BE2C (cell line): ENCODE results near the gene FGF14.

Source experiments
- DNase-seq: peaks from one replicate; pipeline ENCODE4 v3.0.0-alpha.2; 2020
- H3K27me3 ChIP-seq: fragments of 250-450 bp; sonication (Bioruptor Pico); 2 replicates; pipeline ENCODE4 v1.5.1; 2020; ENCODE audit warnings: mild to moderate bottlenecking
- H3K36me3 ChIP-seq: fragments of 250-450 bp; sonication (Bioruptor Pico); 2 replicates; pipeline ENCODE4 v1.5.1; 2020; ENCODE audit warnings: mild to moderate bottlenecking
- H3K4me1 ChIP-seq: fragments of 250-450 bp; sonication (Bioruptor Pico); 2 replicates; pipeline ENCODE4 v1.5.1; 2020
- H3K4me3 ChIP-seq: 2 replicates; pipeline ENCODE4 v1.5.1; 2011; ENCODE audit warnings: low read depth, low read length
- H3K9me3 ChIP-seq: fragments of 250-450 bp; sonication (Bioruptor Pico); 2 replicates; pipeline ENCODE4 v1.5.1; 2020
- TF ChIP-seq, protein P1 (sequence below): IDR thresholded peaks from 2 replicates; pipeline ENCODE4 v1.5.1; 2012; ENCODE audit warnings: mild to moderate bottlenecking, low read depth, low read length

FGF14 gene

DNA sequence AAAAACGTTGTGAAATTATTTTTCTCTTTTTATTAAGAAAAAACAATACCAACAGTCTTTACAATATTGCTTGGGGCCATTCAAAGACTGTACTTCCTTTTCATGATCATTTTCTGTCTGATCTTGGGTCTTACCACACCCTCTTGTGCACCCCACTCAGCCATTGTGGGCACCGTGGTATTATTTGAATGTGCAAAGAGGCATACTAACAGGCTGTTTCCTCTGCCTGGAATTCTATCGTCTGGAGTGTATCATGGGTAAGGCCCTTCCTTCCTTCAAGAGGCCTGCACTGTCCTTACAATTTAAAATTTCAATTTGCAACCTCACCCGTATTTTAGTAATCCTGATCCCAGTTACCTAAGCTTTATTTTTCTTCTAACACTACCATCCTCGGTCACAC lies 76.5 kb downstream of the FGF14 start:
- no peak for DNase-seq
- H3K27me3 ChIP-seq, result no peaks in the 10 kb centered on the region
- TF ChIP-seq, protein P1, sequence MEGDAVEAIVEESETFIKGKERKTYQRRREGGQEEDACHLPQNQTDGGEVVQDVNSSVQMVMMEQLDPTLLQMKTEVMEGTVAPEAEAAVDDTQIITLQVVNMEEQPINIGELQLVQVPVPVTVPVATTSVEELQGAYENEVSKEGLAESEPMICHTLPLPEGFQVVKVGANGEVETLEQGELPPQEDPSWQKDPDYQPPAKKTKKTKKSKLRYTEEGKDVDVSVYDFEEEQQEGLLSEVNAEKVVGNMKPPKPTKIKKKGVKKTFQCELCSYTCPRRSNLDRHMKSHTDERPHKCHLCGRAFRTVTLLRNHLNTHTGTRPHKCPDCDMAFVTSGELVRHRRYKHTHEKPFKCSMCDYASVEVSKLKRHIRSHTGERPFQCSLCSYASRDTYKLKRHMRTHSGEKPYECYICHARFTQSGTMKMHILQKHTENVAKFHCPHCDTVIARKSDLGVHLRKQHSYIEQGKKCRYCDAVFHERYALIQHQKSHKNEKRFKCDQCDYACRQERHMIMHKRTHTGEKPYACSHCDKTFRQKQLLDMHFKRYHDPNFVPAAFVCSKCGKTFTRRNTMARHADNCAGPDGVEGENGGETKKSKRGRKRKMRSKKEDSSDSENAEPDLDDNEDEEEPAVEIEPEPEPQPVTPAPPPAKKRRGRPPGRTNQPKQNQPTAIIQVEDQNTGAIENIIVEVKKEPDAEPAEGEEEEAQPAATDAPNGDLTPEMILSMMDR, result no peak
- no peaks in the 10 kb centered on the region for H3K36me3 ChIP-seq
- H3K4me1 ChIP-seq, result peaks cover 15% of the 10 kb centered on the region
- H3K4me3 ChIP-seq, result no peak overlapping the region
- H3K9me3 ChIP-seq, result no peaks in the 10 kb centered on the region

DNA sequence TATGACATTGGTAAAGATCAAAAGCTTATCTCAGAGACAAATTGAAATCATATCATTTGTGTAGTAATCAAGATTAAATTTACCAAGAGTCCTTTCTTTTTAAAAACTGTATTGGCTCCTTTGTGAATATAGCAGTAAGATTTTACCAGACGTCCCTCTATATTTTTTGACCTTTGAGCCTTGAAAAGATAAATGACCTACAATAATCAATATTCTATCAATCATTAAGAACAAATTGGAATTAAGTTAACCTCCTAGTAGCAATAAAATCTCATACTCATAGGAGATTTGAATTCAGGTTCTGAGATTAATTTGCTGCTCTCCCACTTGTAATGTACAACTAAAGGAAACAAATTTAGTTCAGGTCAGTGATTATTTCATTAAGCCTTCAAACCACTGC lies 78.3 kb downstream of the FGF14 start:
- H3K36me3 ChIP-seq, result no peaks in the 10 kb centered on the region

DNA sequence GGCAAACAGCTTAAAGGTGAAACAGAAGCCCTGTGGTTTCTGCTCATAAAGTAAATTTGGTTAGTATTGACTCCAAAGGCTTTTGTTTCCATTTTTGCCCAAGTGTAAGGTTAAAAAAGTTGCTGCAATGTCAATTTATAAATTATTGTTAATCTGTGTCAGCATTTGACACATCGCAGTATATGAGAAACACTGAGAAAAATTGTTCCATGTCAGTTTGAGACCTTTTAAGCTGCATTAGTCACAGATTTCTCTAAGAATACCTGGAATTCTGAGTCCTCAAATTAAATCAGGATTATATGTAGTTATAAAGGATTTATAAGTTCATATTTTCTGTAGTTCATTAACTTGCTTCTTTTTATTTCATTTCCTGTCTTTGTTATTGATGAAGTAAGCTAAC lies 78.8 kb downstream of the FGF14 start:
- Histone ChIP-seq H3K4me3 (no peak overlapping the region), H3K27me3 (no peaks in the 10 kb centered on the region), H3K36me3 (no peaks in the 10 kb centered on the region), H3K4me1 (peaks cover 21% of the 10 kb centered on the region), H3K9me3 (no peaks in the 10 kb centered on the region)
- TF ChIP-seq, protein P1, result no peak
- no peak for DNase-seq

More for the DNA sequence above, 78.3 kb downstream of the FGF14 start:
- TF ChIP-seq, protein P1, result no peak
- no peaks in the 10 kb centered on the region for H3K9me3 ChIP-seq
- no peaks in the 10 kb centered on the region for H3K27me3 ChIP-seq
- peaks cover 19% of the 10 kb centered on the region for H3K4me1 ChIP-seq
- H3K4me3 ChIP-seq, result no peak overlapping the region
- no peak for DNase-seq

DNA sequence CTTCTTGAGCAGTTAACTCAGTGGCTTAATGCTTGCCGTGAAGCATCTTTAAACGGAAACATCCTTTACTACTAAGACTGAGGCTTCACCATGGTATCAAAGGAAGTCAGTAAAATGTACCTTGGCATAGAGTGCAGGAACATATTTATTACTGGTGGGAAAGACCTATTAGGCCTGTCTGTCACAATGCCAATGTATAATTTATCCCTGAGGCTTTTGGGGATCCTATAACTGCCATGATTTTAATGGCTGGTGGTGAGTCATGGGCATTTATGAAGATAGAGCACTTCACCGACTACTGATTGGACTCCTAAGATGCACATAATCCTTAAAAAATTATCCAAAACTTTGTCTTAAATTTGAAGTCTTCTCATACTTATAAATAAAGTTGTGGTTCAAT lies 79.6 kb downstream of the FGF14 start:
- H3K4me1 ChIP-seq, result peaks cover 27% of the 10 kb centered on the region
- TF ChIP-seq, protein P1, result no peak

DNA sequence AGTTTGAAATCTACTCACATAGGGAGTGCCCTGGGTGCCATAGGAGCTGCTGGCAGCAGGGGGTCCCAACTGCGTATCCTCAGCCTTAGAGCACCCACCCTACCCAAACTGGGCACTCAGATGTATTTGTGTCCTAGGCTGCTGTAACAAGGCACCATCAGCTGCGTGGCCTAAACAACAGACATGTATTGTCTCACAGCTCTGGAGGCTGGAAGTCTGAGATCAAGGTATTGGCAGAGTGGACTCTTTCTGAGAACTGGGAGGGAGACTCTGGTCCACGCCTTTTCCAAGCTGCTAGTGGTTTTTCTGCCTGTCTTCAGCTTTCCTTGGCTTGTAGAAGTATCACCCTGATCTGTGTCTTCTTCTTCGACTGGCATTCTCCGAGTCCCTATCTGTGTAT lies 83.6 kb downstream of the FGF14 start:
- Histone ChIP-seq H3K4me3 (no peak overlapping the region), H3K9me3 (no peaks in the 10 kb centered on the region), H3K36me3 (no peaks in the 10 kb centered on the region), H3K27me3 (no peaks in the 10 kb centered on the region), H3K4me1 (peaks cover 23% of the 10 kb centered on the region)
- no peak for DNase-seq
- TF ChIP-seq, protein P1, result no peak

More for the DNA sequence above, 79.6 kb downstream of the FGF14 start:
- peak; percentile 21 for DNase-seq
- H3K4me3 ChIP-seq, result no peak overlapping the region
- H3K9me3 ChIP-seq, result no peaks in the 10 kb centered on the region
- H3K36me3 ChIP-seq, result no peaks in the 10 kb centered on the region
- H3K27me3 ChIP-seq, result no peaks in the 10 kb centered on the region

DNA sequence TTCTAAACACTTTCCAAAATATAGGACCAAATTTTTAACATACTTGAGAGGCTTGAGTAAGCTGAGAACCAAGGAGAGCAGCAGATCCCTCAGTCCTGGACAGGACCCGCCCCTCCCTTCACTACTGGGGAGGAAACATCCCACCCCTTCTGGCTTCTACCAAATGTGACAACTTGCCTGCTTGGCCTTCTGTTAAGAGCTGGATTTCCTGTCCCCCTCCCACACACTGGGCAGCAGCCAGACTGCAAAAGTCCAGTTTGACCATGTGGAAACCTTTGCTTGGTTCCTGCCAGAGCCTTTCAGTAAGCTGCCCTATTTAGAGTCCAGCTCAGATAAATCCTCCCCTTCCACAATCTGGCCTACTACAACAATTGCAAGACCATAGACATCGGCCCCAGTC lies 84.3 kb downstream of the FGF14 start:
- H3K27me3 ChIP-seq, result no peaks in the 10 kb centered on the region
- H3K4me3 ChIP-seq, result no peak overlapping the region
- DNase-seq, result peak; percentile 21
- TF ChIP-seq, protein P1, result no peak
- no peaks in the 10 kb centered on the region for H3K36me3 ChIP-seq
- peaks cover 21% of the 10 kb centered on the region for H3K4me1 ChIP-seq
- H3K9me3 ChIP-seq, result no peaks in the 10 kb centered on the region
